HFFc6 (cell line): ENCODE measurements around the gene DCBLD2. TPM values are rescaled to one million over a fixed set of nuclear protein-coding genes. Genes with fewer than 3 reads are reported as not detected.

Source experiments
- DNase-seq: peaks from one replicate; pipeline ENCODE4 v3.0.0-alpha.2; 2018
- H3K27ac Mint-ChIP-seq: 2 replicates; pipeline ENCODE4 v1.8.0; 2020; ENCODE audit warnings: mild to moderate bottlenecking, mixed read lengths
- H3K27me3 Mint-ChIP-seq: 2 replicates; pipeline ENCODE4 v1.8.0; 2021; ENCODE audit warnings: mild to moderate bottlenecking, moderate library complexity, mixed read lengths; ENCODE audit not compliant: insufficient read depth
- H3K36me3 Mint-ChIP-seq: 2 replicates; pipeline ENCODE4 v1.8.0; 2021; ENCODE audit warnings: low read depth, mixed read lengths
- H3K4me1 Mint-ChIP-seq: 2 replicates; pipeline ENCODE4 v1.8.0; 2020; ENCODE audit warnings: low read depth, mixed read lengths
- H3K4me3 Mint-ChIP-seq: 2 replicates; pipeline ENCODE4 v1.8.0; 2020; ENCODE audit warnings: mild to moderate bottlenecking, moderate library complexity, mixed read lengths
- H3K9me3 Mint-ChIP-seq: 2 replicates; pipeline ENCODE4 v1.8.0; 2020; ENCODE audit warnings: mild to moderate bottlenecking, mixed read lengths
- CTCF ChIP-seq: fragments of 200-600 bp; sonication (generic); IDR thresholded peaks from 2 replicates; pipeline ENCODE4 v1.5.0; 2021; ENCODE audit warnings: antibody characterized with exemption, mild to moderate bottlenecking
- total RNA-seq, 6 experiments: library from RNA; stranded (reverse); fragmentation: NEBNext Ultra II Directional; extraction: Animal tissue kit (Norgen Biotek cat#: 25700); gene quantifications; 2 replicates in 1 of 6; 3 replicates in 5 of 6; pipeline ENCODE4 v1.2.3, GENCODE V29; 2021

The DCBLD2 gene
- total RNA-seq, 6 experiments from 2014 or later = 199 to 436 (median 233) TPM

GRCh38 chr3:98901119-98901391, 440 bp downstream of the DCBLD2 start:
- Mint-ChIP-seq H3K36me3 (peaks cover 33% of the 10 kb centered on the region), H3K9me3 (peaks cover 5% of the 10 kb centered on the region; the same call in 1 of the 2 replicates), H3K27me3 (no peaks in the 10 kb centered on the region), H3K4me3 (peak overlapping the region; percentile 97), H3K4me1 (peaks cover 46% of the 10 kb centered on the region), H3K27ac (peak overlapping the region; percentile 81)
- no peak for TF ChIP-seq CTCF
- no peak for DNase-seq

- DNase-seq = no peak
- Mint-ChIP-seq H3K4me1 (peaks cover 44% of the 10 kb centered on the region), H3K36me3 (peaks cover 38% of the 10 kb centered on the region), H3K27me3 (no peaks in the 10 kb centered on the region), H3K4me3 (peak overlapping the region; percentile 97), H3K27ac (peak overlapping the region; percentile 80), H3K9me3 (peaks cover 5% of the 10 kb centered on the region; the same call in 1 of the 2 replicates)
- TF ChIP-seq CTCF = no peak
Measured at GRCh38 chr3:98900265-98901118, 1.0 kb downstream of the DCBLD2 start.

DNA sequence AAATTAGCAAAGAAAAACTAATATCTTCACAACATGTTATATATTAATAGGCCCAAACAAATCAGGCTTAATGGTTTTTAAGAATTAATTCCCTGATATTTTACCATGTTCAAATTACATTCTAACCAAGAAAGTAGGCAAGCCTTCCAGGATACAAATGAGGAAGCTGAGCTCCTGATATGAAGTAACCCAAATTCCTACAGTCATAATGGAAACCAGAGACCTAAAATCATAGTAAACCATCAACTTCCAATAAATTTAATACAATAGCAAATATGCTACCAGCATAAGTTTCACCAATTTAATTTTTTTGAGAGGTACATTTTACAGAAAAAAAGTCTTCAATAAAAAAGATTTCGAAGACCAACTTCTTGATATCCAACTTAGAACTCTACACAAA, 3.8 kb downstream of the DCBLD2 start:
- no peak overlapping the region; the same call in 1 of the 2 replicates for H3K27ac Mint-ChIP-seq
- DNase-seq = no peak
- H3K4me1 Mint-ChIP-seq = peaks cover 19% of the 10 kb centered on the region
- peaks cover 57% of the 10 kb centered on the region for H3K36me3 Mint-ChIP-seq
- peak overlapping the region; percentile 97 for H3K4me3 Mint-ChIP-seq
- peaks cover 5% of the 10 kb centered on the region; the same call in 1 of the 2 replicates for H3K9me3 Mint-ChIP-seq
- TF ChIP-seq CTCF = no peak
- H3K27me3 Mint-ChIP-seq = no peaks in the 10 kb centered on the region

GRCh38 chr3:98894791-98895576, 6.5 kb downstream of the DCBLD2 start:
- H3K4me3 Mint-ChIP-seq = peak overlapping the region; percentile 60
- peaks cover 5% of the 10 kb centered on the region; the same call in 1 of the 2 replicates for H3K9me3 Mint-ChIP-seq
- peaks cover 11% of the 10 kb centered on the region for H3K4me1 Mint-ChIP-seq
- H3K27ac Mint-ChIP-seq = no peak overlapping the region; the same call in none of the 2 replicates
- DNase-seq = no peak
- TF ChIP-seq CTCF = no peak
- H3K36me3 Mint-ChIP-seq = peaks cover 54% of the 10 kb centered on the region
- no peaks in the 10 kb centered on the region for H3K27me3 Mint-ChIP-seq

GRCh38 chr3:98893740-98894139, 7.8 kb downstream of the DCBLD2 start:
- H3K27me3 Mint-ChIP-seq = no peaks in the 10 kb centered on the region
- DNase-seq = peak; percentile 44
- peak overlapping the region; percentile 63 for H3K27ac Mint-ChIP-seq
- TF ChIP-seq CTCF = no peak
- H3K4me1 Mint-ChIP-seq = peaks cover 11% of the 10 kb centered on the region
- peaks cover 44% of the 10 kb centered on the region for H3K36me3 Mint-ChIP-seq
- H3K9me3 Mint-ChIP-seq = no peaks in the 10 kb centered on the region
- H3K4me3 Mint-ChIP-seq = peak overlapping the region; percentile 60
